Skeletal muscle satellite cell (primary cell): ENCODE results near the gene MRM3.
"Not testable (repeated sequence)": the region's sequence is repeated elsewhere in the genome, so short reads cannot be mapped to it uniquely, and the experiment has no call there.

Experiments
- H3K27me3 ChIP-seq: 2 replicates; pipeline ENCODE4 v1.7.0; 2013; ENCODE audit warnings: low read length; ENCODE audit not compliant: control insufficient read depth, insufficient read depth
- H3K36me3 ChIP-seq: 2 replicates; pipeline ENCODE4 v1.7.0; 2013; ENCODE audit warnings: mild to moderate bottlenecking, control low read depth, low read length; ENCODE audit not compliant: insufficient read depth
- H3K4me1 ChIP-seq: 2 replicates; pipeline ENCODE4 v1.7.0; 2013; ENCODE audit warnings: low read length; ENCODE audit not compliant: control insufficient read depth, insufficient read depth
- H3K4me2 ChIP-seq: 2 replicates; pipeline ENCODE4 v1.7.0; 2013; ENCODE audit warnings: mild to moderate bottlenecking, low read length
- H3K4me3 ChIP-seq: 2 replicates; pipeline ENCODE4 v1.7.0; 2013; ENCODE audit warnings: low read length
- H3K9ac ChIP-seq: 2 replicates; pipeline ENCODE4 v1.7.0; 2013; ENCODE audit warnings: mild to moderate bottlenecking, low read depth, low read length, moderate library complexity
- H3K9me3 ChIP-seq: replicated peaks from 2 replicates; pipeline ENCODE4 v1.7.0; 2013; ENCODE audit warnings: mild to moderate bottlenecking, control low read depth, low read length

MRM3 gene

GRCh38 chr17:800446-801242 is 18.5 kb downstream of the MRM3 start:
- H3K4me1 ChIP-seq, result no peaks in the 10 kb centered on the region
- H3K27me3 ChIP-seq, result no peaks in the 10 kb centered on the region
- no peak overlapping the region for H3K9ac ChIP-seq
- H3K9me3 ChIP-seq, result no peaks in the 10 kb centered on the region
- H3K4me2 ChIP-seq, result no peak overlapping the region
- H3K4me3 ChIP-seq, result no peak overlapping the region
- H3K36me3 ChIP-seq, result no peaks in the 10 kb centered on the region

DNA sequence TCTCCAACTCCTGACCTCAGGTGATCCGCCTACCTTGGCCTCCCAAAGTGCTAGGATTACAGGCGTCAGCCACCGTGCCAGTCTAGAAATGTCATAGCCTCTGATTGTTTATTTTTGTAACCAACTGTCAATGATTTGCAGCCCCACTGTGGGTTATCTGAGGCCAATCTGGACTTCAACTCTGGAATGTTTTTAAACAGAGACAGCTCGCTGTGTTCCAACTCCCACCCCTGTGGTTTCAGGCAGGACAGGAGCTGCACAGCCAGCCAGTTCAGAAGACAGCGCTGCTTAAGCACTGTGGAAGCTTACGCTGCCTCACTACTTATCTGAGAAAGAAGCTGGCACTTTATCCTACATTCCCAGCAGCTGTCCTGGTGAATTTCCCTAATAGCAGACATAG is 19.5 kb downstream of the MRM3 start:
- H3K4me2 ChIP-seq, result no peak overlapping the region
- H3K27me3 ChIP-seq, result no peaks in the 10 kb centered on the region
- no peak overlapping the region for H3K9ac ChIP-seq
- H3K9me3 ChIP-seq, result no peaks in the 10 kb centered on the region
- no peaks in the 10 kb centered on the region for H3K4me1 ChIP-seq
- no peaks in the 10 kb centered on the region for H3K36me3 ChIP-seq
- H3K4me3 ChIP-seq, result no peak overlapping the region

- Histone ChIP-seq H3K36me3 (no peaks in the 10 kb centered on the region), H3K9ac (no peak overlapping the region), H3K4me3 (no peak overlapping the region), H3K4me1 (no peaks in the 10 kb centered on the region), H3K4me2 (no peak overlapping the region), H3K9me3 (no peaks in the 10 kb centered on the region), H3K27me3 (no peaks in the 10 kb centered on the region)
Measured at GRCh38 chr17:802481-802880, 20.3 kb downstream of the MRM3 start.

DNA sequence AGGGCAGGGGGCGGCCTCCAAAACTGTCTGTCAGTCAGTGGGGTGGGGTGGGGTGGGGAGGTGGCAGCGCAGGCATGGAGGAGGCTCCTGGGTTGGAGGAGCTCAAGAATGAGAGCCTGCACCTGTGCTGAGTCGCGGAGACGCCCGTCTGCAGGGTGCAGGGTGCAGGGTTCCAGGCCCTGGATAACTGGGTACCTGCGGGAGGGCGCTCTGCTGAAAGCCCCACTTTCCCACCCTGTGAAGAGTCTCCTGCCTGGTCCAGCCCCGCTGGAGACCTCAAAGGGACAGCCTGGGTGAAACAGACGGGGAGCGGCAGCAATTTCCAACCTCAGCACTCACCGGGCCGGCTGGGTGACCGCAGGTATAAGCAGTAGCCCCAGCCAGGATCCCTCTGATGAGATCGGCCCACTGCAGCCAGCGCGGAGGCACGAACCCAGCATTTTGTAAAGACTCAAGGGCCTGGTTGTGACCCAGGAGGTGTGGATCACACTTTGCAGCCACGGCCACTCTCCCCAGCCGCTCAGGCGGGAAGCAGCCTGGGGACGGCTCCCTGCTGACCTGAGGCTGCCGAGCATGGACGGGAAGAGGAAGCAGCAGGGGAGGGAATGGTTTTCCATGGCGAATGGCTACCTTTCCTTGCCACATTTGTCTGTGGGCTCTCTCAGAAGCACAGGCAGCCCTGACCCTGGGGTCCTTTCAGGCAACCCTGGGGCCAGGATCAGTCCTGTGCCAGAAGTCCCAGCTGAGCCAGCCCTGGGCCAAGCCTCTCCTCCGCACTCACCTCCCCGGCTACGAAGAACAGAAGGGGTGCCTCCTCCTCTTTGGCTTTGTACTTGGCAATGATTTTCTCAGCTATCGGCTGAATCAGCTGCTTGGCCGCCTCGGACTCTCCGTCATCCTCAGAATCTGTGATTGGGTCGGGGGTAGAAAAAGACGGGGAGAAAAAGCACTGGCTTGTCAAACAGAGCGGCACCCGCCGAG is 21.0 kb downstream of the MRM3 start:
- Histone ChIP-seq H3K27me3 (no peaks in the 10 kb centered on the region), H3K9me3 (no peaks in the 10 kb centered on the region), H3K4me2 (no peak overlapping the region), H3K36me3 (no peaks in the 10 kb centered on the region), H3K4me3 (no peak overlapping the region), H3K9ac (no peak overlapping the region), H3K4me1 (no peaks in the 10 kb centered on the region)

DNA sequence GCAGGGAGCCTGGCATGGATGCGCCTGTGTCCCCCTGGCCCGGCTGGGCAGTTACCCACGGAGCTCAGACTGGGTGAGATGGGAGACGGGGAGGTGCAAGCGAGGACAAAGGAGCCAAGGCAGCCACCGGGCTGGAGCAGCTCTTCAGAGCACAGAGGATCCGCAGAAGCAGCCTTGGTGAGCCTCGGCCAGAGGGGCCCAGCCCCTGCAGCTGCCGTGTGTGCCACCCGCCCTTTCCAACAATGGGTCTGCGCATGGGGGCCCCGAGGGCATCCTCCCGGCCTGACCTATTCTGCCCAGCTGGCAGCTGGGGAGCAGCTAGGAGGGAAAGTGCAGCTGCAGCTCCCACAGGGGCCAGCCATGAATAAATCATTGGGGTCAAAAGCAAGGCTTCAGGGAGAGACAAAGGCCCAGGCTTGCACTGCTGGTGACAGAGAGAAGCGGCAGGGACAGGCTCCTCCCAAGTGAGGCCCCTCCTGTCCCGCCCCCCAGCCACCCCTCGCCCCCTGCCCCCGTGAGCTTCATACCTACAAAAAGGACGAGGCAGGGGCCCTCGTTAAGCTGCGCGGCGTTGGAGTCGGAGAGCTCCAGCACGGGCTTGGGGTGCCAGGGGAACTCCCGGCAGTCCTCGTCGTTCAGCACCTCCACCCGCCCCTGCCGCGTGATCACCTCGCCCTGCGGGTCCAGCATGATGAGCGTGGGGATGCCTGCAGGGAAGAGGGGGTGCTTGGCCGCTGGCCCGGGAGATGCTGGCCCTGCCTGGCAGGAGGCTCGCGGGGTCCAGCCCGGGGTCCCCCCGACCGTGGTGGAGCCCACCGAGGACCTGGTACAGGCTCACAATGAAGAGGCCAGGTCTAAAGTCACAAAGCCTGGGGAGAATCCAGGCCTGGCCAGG is 22.6 kb downstream of the MRM3 start:
- H3K9ac ChIP-seq, result no peak overlapping the region
- H3K27me3 ChIP-seq, result no peaks in the 10 kb centered on the region
- no peaks in the 10 kb centered on the region for H3K36me3 ChIP-seq
- no peaks in the 10 kb centered on the region for H3K4me1 ChIP-seq
- H3K4me2 ChIP-seq, result no peak overlapping the region
- H3K9me3 ChIP-seq, result no peaks in the 10 kb centered on the region
- H3K4me3 ChIP-seq, result no peak overlapping the region

GRCh38 chr17:805886-806285 is 23.7 kb downstream of the MRM3 start:
- H3K4me3 ChIP-seq, H3K4me1 ChIP-seq, H3K9ac ChIP-seq, H3K36me3 ChIP-seq, H3K4me2 ChIP-seq, H3K9me3 ChIP-seq, H3K27me3 ChIP-seq: not testable (repeated sequence)

DNA sequence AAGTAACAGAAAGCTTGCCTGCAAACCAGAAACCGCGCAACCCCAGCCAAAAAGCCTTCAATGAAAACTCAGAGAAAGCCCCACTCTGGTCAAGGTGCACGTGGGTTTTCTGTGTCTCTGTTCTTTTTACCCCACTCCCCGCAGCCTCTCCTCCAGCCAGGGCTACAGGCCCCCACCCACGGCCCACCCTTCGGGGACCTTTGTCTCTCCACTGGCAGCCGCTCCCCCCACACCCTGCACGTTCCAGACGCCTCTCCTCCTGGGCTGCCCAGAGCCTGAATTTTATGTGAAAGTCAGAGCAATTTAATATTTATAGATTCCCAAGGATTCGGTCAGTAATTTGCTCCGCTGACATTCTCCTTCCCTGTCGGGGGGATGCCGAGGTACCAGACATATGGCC is 24.2 kb downstream of the MRM3 start:
- H3K36me3 ChIP-seq, result no peaks in the 10 kb centered on the region
- H3K9me3 ChIP-seq, result no peaks in the 10 kb centered on the region
- no peaks in the 10 kb centered on the region for H3K27me3 ChIP-seq
- H3K4me3 ChIP-seq, result no peak overlapping the region
- H3K9ac ChIP-seq, result no peak overlapping the region
- no peaks in the 10 kb centered on the region for H3K4me1 ChIP-seq
- no peak overlapping the region for H3K4me2 ChIP-seq

- Histone ChIP-seq H3K27me3 (no peaks in the 10 kb centered on the region), H3K36me3 (no peaks in the 10 kb centered on the region), H3K9ac (no peak overlapping the region), H3K9me3 (no peaks in the 10 kb centered on the region), H3K4me2 (no peak overlapping the region), H3K4me1 (no peaks in the 10 kb centered on the region), H3K4me3 (no peak overlapping the region)
Measured at GRCh38 chr17:806781-807522, 24.8 kb downstream of the MRM3 start.

- no peaks in the 10 kb centered on the region for H3K27me3 ChIP-seq
- no peak overlapping the region for H3K4me3 ChIP-seq
- H3K36me3 ChIP-seq, result no peaks in the 10 kb centered on the region
- H3K4me1 ChIP-seq, result no peaks in the 10 kb centered on the region
- H3K9ac ChIP-seq, result no peak overlapping the region
- no peaks in the 10 kb centered on the region for H3K9me3 ChIP-seq
- H3K4me2 ChIP-seq, result no peak overlapping the region
Measured at GRCh38 chr17:807523-808294, 25.6 kb downstream of the MRM3 start.

DNA sequence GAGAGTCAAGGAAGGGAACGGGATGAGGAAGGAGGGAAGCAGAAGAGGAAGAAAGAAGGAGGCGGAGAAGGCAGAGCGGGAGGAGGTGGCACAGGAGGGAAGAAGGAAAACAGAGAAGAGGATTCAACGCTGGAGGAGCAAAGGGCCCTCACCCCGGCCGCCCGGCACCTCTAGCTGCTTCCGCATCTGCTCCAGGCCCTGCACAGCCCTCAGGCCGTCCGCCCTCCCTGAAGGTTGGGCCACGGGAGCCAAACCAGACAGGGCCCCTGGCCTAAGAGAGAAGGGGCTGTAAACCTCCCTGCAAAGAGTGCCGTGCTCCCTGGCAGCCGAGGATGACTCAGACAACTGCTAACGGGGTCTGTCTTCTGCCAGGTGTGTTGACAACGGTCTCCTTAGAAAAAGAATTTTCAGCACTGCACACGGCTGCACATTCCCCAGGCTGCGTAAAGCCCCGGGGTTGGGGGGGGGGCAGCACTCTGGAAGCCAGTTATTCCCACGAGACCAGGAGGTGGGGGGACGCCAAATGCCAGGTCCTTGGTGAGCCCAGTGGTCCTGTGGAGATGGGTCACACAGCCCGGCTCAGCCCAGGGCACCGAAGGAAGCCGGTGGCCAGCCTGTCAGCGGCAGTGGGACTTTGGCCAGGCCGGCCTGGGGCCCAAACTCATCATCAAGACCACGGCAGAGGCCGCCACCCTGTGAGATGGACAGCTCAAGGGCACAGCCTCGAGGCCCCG is 29.1 kb downstream of the MRM3 start:
- Histone ChIP-seq H3K4me3 (no peak overlapping the region), H3K27me3 (peaks cover 2% of the 10 kb centered on the region), H3K36me3 (no peaks in the 10 kb centered on the region), H3K9me3 (no peaks in the 10 kb centered on the region), H3K4me2 (no peak overlapping the region), H3K4me1 (no peaks in the 10 kb centered on the region), H3K9ac (no peak overlapping the region)
